ENCODE results near the gene TANGO2.

Gene TANGO2

DNA sequence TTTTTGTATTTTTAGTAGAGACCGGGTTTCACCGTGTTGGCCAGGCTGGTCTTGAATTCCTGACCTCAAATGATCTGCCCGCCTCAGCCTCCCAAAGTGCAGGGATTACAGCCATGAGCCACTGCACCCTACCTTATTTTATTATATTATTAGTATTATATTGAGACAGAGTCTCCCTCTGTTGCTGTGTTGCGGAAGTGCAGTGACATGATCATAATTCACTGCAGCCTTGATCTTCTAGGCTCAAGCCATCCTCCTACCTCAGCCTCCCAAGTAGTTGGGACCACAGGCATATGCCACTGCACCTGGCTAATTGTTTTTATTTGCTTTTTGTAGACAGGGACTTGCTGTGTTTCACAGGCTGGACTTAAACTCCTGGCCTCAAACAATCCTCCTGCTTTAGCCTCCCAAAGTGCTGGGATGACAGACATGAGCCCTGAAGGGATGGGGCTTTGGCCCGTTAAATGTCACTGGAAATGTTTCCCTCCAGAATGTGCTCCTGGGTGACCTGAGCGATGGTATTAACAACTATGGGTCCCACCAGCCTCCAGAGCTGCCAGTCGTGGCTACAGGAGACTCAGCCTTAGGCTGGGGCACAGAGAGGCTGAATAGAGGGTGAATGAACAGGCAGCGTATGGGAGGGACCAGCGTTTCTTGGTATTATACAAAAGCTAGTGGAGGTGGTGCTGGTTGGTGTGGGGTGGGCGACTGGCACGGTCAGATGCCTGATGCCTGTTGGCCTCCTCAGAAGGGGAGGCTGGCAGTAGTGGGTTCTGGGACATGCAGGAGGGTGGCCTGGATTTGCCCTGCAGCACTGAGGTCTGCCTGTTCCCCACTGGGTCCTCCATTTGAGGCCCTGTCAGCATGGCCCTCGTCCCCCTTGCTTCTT lies 7.3 kb downstream of the TANGO2 start:
- ATAC-seq, result no peak

DNA sequence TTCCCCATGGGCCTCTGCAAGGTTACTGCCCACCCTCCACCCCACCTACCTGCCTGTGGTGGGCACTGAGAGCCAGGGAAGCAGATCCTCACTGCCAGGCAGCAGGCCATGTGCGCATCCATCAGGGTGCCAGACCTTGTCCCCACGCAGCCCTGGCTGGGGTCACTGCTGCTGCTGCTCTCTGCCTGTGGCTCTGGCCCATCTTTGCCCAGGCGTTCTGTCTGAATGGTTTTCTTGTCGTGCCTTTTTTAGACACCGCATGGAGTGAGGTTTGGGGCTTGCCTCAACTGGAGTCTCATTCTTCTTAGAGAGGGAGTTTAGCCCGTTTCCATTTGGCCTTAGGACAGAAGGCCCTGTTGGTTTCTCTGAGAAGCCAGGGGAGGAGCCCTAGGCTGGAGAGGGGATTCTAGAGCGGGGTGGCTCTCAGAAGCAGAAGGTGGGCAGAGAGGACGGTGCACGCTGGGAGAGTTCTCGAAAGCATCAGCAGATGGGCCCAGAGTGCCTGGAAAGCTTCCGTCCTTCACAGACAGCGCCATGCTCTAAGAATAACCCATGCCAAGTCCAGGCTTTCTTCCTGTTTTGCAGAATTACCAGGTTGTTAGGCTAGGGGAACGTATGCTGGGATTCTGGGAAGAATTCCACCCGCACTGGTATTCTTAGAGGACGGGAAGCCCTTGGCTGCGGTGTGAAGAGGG lies 8.1 kb downstream of the TANGO2 start:
- ATAC-seq, result no peak

DNA sequence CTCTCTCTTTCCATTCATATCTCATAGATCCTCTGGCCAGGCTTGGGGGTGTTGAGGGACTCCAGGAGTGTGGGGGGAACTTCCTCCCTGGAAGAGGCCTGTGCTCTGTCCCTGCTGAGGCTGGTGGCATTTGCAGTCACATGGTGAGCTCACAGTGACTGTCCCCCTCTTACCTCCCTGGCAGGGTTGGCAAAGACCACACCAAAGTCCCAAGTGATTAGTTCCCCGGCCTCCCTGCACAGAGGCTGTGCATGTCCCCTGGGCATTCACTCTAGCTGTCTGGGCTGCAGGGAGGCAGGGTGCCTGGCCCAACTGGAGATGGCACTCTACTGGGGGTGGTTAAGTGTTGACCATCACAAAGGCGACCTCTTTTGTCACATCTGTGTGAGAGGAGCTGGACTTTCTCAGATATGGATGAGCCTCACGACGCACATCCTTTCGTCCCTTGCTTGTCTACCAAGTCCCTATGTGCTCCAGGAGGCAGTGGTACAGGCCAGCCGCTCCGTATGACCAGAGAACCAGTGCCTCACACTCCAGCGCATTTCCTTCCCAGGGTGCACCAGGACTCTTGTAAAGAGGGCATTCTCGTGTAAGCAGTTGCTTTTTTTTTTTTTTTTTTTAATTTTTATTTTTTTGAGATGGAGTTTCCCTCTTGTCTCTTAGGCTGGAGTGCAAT lies 8.8 kb downstream of the TANGO2 start:
- ATAC-seq, result no peak

DNA sequence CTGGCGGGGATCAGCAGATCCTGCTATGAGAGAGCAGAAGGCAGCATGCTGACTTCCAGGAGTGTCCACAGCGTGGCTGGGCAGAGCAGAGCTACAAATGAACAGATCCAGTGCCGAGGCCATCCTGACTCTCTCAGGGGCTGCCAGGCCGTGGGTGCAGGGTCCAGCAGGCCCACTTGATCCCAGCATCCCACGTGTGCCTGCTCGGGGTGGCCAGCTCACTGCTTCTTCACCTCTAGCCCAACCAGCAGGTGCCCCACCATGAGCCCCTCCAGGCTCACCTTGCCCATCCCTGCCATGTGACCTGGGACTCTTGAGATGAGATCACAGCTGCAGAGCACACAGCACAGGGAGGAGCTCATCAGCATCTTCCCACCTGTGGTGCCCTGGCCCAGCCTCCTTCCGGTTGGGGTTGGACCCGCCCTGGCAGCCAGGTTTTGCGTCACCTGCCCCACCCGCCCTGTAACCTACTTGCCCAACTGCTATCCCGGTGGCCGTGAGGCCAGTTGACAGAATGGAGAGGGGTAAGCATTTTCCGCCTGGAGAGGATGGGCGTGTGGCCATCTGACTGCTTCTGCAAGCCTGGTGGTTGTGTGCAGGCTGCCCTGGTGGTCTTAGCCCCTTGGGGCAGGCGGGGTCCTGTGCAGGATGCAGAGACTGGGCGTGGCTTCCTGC lies 11.0 kb downstream of the TANGO2 start:
- peak; percentile 41 to 65 for ATAC-seq

DNA sequence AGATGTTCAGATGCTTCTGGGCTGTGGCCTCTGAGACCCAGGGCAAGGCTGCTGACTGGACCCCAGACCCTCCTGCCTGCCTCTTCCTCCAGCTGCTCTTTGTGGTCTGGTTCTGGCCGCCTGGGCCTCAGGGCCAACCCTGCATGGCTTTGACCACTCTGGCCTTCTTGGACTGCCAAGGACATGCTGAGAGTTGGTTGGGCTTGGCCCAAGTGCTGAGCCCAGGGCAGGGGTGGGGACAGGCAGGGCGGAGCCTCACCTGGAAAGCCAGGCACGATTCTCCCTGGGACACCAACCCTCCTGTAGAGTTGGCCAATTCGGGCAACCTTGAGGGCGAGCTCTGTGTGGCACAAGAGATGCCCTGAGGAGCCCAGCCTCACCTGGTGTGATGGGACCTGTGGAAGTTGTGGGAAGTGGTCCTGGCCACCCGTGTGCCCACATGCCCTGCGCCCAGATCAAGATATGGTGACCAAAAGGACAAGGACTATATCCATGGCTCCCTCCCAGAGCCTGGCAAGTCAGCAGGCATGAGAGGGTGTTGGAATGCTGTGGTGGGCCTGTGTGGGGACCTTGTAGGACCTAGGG lies 11.6 kb downstream of the TANGO2 start:
- ATAC-seq, result no peak

DNA sequence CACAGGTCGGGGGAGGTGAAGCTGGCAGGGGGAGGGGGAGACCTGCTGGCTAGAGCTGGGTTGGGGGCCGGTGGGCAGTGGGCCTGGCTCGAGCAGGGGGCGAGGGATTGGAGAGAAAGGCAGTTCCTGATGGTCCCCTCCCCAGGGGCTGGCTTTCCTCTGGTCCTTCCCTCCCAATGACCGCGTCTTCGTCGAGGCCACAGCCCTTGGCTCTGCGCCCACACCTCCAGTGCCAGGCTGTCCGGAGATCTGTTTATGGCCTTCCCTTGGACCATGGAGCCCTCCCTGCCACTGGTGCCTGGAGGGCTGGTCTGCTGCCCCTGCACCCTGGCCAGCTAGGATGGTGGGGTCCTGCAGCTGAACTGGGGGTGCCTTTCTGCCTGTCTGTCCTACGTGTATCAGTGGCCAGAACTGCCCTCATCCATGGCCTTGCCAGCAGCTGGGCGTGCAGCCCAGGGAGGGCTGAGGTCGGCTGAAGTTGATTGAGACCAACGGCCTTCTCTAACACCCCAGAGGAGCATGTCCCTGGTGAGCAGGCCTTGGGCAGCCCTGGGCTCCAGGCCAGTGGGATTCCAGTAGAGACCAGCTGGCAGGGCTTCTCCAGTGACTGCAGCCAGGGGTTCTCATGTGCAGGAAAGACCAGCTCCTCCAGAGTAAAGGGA lies 12.3 kb downstream of the TANGO2 start:
- ATAC-seq, result no peak

DNA sequence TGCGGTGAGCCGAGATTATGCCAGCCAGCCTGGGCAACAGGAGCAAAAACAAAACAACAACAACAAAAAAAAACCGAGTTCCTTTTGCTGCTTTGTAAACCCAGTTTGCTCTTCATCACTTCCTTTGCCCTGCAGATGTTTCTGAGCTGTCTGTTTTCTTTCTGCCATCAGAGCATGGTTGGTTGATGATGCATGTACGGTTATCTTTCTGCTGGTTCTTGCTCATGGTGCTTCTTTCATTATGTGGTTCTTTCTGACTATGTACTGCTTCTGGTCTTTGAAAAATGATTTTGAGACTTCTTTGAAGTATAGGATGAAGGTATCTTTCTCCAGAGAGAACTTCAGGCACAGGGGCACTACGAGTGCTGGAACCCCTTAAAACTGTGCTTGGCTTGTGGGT lies 13.2 kb downstream of the TANGO2 start:
- peak in 1 of 2 donors; percentile 30 for ATAC-seq

DNA sequence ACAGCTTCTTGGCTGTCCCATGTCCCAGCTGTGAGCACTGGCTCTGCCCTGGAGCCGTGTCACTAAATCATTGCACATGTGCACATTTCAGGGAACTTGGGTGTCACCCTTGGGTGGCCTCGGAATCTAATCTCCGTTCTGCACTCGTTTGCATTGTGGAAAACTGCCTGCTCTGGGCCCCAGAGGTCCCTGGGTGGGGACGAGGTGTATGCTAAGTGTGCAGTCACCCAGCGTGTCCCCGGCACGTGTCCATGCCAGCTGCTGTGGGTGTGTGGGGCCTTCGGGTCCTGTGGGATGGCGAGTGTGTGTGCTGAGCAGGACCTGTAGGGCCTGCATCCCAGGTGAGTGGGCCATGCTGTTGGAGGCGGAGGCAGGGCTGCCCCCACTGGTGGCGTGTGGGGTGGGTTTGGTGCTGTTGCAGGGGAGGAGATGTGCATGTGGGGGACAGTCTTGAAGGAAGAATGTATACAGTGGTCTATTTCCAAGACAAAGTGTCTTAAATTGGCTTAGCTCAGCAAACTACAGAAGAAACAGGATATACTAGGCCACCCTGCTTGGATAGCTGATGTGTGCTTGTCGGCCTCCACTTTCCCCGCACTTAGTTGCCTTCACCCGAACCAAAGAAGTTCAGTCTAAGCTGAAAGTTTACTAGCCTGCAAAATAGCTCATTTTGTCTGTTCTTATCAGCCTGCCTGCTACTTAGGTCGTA lies 14.6 kb downstream of the TANGO2 start:
- no peak for ATAC-seq

DNA sequence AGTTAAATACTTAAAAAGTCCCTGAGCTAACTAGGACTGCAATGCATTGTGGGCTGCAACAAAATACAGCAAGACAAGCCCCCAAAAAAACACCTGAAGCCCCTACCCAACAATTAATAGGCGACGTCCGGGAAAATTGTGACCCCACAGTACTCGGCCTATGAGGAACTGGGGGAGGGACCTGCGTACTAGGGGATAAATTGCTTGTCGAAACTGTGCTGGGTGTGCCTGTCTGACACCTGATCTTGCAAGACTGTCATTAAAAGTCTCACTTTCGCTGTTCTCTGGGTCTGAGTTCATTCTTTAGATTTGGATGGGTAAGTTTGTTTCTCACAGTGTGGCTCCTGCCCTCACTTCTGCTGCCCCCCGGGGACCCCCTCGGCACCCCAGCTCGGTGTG lies 15.2 kb downstream of the TANGO2 start:
- ATAC-seq, result no peak

DNA sequence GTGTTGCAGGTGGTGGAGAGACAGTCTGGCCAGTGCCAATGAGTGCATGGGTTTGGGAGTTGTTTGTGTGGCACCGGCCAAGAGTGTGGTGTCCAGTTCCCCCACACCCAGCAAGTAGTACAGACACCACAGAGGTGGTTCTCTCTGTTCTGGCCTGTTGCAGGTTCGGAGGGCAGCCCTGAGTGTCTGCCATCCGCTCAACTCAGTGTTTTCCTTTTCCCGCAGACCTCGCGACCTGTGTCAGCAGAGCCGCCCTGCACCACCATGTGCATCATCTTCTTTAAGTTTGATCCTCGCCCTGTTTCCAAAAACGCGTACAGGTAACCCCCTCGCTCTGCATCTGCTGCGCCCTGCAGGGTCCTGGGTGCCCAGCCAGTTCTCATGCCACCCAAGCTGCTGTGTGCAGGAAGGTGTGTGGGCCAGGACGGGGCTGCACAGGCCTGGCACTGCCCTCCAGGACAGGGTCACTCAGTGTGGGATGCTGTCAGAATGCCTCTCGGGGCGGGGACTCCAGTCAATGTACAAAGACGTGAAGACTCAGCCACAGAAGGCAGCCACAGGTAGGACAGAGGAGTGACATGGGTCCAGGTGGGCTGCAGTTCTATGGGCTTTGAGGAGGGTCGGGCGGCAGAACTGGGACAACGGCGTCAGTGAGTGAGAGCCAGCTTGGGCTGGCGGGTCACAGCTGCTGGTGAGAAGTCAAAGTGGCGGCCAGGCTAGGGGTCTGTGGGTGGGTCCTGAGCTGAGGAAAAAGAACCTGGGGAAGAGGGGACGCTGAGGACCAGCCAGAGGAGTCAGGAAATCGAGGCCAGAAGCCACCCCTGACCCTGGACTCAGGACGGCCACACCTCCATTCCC lies 15.9 kb downstream of the TANGO2 start:
- ATAC-seq, result no peak

DNA sequence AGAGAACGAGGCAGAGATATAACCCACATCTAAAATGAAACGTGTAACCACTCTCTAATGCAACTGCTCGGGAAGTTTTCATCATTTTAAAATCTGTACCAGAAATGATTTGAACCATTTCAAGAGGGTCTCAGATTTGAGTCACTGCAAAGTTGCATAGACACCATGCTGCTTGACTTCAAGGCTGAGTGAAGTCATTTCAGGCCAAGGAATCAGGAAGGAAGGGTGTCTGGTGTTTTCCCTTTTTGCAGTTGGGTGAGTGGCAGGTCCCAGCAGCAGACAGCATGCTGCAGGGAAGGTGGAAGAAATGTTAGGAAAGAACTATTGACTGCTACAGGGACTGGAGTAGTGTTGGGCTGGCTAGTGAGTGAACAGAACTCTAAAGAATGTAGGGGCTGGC lies 16.5 kb downstream of the TANGO2 start:
- ATAC-seq, result peak in 1 of 2 donors; percentile 49

DNA sequence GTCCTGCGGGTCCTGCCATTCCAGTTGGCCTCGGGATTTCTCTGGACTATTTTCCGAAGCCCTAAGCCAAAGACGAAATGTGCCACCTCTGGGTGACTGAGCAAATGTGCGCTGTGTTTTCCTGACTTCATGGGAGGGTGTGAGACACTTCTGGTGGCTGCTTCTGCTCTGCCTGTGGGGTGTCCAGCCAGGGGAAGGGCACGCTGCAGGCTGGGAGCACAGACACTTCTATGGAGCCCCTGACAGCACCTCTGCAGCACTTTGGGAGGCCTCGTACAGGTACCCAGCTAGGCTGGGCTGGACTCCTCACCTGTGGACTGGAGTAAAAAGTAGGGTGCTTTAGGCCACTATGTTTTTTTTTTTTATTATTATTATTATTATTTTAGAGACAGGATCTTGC lies 17.7 kb downstream of the TANGO2 start:
- no peak for ATAC-seq

DNA sequence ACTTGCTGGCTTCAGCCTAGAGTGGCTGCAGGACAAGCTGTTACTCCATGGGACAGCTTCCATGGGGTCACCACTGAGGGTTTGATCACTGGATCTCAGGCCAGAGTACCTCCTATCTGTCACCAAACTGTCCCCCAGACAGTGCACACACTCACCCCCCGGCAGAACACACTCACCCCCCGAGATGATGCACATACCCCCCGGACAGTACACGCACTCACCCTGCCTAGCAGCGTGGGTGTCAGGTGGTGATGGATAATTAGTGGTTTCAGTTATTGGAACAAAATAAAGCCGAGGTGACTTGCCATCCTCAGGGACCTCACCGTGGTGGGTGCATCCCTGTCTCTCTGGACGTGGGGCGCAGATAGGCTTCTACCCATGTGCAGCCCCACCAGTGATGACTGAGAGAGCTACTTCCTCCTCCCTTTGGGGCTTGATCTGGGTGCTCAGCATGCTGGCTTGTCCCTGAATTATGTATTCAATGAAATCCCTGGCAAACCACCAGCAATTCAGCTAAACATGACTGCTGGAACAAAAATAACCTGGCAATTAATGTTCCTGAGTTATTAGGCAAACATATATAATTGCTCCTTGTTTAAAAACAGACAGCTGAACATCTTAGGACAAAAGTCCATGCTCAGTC lies 18.9 kb downstream of the TANGO2 start:
- ATAC-seq, result no peak

DNA sequence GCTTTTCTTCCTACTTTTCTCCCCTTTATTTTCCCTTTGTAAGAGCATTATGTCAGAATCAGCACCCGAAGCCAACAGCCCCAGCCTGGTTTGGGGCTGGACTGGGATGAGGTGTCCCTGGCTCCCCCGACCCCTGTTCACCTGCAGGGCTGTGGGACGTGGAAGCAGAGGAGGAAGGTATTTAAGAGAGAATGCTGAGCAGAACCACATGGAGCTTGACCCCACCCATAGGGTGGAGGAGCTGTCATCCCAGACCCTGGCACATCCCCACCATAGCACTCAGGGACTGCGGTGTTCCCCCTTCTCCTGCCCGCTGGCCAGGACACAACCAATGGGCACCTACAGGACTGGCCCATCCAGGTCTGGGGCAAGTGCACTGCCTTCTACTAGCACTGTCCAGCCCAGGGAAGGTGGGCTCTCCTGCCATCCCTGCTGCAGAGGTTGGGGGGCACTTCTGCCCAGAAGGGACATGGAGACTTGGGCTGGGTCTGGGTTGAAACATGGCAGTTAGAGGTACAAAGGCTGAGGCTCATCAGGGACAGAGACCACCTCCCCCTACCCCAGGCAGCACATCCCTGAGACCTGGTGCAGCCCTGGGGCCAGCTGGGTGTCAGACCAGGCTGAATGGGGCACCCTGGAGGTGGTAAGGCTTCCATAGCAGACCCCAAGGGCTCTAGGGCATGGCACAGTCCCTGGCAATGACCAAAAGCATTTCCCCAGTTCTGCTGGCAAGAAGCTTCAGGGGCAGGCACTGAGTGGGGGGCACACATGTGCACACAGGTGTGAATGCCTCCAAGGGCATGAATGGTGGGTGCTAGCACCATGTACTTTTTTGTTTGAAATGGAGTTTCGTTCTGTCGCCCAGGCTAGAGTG lies 19.7 kb downstream of the TANGO2 start:
- ATAC-seq, result no peak

DNA sequence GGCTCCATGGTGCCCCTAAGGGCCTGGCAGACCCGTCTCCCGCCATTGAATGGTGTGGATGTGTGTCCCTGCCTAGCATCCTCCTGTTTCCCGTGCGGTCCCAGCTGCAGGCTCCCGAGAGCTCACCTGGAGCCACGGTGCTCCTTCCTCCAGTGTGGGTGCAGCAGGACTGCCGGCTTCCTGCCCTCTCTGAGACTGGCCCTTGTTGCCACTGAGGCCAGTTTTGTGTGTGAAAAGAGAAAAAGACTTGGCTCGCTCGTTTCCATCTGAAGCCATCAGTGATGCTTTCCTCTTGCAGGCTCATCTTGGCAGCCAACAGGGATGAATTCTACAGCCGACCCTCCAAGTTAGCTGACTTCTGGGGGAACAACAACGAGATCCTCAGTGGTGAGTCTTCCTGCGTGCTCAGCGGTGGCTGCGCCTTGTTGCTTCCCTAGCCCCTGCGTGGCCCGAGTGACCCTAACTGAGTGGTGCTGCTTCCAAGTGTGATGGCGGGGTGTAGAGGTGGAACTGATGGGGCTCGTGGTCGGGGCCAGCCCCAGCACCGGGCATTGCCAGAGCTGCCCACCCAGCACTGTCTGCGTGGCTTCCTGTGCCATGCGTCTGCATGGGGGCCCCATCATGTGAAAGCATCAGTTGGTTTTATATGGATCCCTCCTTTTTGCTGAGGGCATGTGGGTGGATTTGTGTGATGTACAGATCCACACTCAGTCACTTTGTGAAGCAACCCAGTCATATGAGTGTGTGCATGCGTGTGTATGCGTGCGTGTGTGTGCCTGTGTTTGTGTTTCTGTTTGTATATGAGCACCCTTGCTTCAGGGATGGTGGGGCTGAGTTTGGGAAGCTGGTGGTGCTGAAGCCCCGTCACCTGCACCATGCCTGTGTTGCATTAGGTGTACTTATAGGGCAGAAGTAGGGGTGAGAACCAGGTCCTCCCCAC lies 22.4 kb downstream of the TANGO2 start:
- no peak for ATAC-seq

DNA sequence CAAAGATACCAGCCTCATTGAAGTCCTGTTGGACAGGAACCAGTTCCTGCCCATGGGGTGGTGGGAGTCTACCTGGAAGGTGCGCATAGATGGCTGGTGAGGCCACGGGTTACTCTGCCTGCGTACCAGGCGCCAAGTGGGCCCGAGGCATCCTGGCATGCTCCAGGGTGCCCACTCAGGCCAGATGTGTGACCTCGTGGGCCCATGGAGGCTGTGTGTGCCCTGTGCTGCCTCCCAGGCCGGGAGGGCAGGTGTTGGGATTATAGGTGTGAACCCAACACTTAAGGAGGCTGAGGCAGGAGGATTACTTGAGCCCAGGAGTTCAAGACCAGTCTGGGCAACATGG lies 23.1 kb downstream of the TANGO2 start:
- ATAC-seq, result no peak

DNA sequence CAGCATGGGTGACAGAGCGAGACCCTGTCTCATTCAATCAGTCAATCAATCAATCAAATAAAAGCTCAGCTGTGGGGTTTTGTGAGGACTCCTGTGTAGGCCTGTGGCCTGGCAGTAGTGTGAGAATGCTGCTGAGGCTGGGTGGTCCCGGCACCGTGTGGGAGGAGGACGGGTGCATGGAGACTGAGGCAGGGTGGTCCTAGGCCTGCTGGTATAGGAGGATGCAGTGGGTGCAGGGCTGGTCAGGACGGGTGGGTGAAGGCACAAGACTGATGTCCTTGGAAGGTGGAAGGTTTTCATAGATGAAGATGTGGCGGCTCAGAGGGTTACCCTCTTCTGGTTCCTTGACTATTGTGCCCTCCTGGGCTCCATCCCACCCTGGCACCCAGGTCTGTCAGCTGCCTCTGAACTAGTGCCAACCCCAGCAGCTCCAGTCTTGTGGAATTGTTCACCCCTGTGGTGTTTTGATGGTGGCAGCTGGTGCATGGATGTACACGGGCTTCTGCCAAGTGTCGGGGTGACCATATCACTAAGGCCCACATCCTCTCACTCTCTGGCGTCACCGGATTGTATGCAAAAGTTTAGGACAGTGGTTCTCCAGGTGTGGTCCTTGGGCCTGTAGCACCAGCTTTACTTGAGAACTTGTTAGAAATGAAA lies 23.7 kb downstream of the TANGO2 start:
- ATAC-seq, result no peak

All from activated CD4-positive, CD25-positive, alpha-beta regulatory T cell treated with anti-CD3 and anti-CD28 coated beads, Interleukin-2, amount 50 U/mL, for 24 hours (primary cell).